Renal pelvis (tissue), 4 donors: ENCODE results near the gene GSDMA. TPM values are rescaled to one million over a fixed set of nuclear protein-coding genes. Genes with fewer than 3 reads are reported as not detected.
A peak's percentile ranks its signal among the peaks of the same experiment; 100 is the strongest.
"Not testable (repeated sequence)": the region's sequence is repeated elsewhere in the genome, so short reads cannot be mapped to it uniquely, and the experiment has no call there.

ENCODE experiments used
- DNase-seq: peaks from one replicate; pipeline ENCODE4 v3.0.0-alpha.2; 2013
- polyA plus RNA-seq, 3 donors: library from polyadenylated mRNA; unstranded; fragments of 120-200 nt; gene quantifications; one replicate each; pipeline ENCODE4 v1.2.1, GENCODE V29; 2013; ENCODE audit not compliant: insufficient read length in 3 of 3

Gene GSDMA
- polyA plus RNA-seq, 3 donors = 2.6 to 3.9 (median 2.7) TPM

- no peak for DNase-seq
Observed at GRCh38 chr17:39928858-39929645, 33.8 kb upstream of the GSDMA start.

GRCh38 chr17:39929646-39930407 lies 33.0 kb upstream of the GSDMA start:
- DNase-seq = no peak

DNA sequence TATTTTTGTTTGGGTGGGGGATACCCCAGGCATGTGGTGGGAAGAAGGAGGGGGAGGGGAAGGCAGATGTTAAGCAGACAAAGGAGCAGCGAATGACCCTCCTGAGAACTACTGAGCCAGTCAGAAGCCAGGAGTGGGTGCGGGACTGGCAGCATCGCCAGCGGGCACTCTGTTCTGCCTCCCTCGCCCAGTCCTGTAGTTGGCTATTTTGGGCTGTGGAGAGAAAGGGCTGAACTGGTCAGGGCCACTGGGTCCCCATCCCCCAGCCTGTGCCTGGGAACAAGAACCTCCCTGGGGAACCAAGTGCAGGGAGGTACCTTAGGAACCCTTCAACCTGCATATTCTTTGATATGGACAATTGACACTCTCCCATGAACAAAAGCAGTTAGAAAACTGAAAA lies 28.9 kb upstream of the GSDMA start:
- DNase-seq = no peak

DNA sequence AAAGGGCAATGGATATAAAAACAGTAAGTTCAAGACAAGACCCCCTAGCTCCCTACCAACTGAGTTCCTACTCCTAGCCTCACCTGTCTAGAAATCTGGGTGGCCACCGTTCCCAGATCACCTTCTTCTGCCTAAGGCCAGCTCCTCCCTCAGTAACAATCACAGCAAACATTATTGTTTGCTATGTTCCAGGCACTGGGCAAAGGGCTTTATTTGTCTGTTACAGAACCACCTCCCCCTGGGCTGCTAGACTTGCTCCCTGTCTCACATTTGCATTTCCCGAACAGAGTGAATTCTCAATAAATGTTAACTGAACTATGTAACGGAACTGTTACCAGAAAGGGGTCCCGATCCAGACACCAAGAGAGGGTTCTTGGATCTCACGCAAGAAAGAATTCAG lies 28.5 kb upstream of the GSDMA start:
- no peak for DNase-seq

DNA sequence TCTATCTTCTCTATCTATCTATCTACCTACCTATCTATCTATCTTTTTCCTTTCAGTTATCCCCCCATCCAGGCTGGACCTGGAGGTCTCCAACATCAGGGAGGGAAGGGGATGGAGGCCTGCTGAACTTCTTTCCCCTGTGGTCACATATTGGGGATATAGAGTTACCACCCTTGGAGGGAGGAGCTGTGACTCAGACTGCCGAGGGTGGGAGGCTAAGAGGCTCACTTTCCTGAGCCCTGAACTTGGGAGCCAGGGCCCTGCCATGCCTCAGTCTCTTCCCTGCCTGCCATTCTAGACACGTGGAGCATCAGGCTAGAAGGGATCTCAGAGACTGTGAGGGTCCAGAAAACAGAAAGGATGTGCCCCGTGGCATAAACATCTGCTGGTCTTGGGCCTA lies 26.9 kb upstream of the GSDMA start:
- no peak for DNase-seq

DNA sequence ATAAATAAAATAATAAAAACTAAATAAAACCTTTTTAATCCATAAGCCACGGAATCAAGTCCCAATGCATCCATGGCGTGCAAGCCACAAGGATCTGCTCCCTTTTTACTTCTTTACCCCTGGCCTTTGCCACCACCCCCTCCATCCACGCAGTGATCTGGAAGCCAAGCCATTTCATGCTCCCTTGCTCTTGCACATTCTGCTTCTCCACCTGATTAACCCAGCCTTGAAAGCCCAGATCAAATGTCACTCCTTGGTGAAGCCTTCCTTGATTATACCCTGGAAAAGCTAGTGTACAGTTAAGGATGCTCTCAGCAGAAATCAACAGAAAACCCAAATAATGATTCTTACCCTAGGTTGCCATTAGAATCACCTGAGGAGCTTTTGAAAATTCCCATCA lies 25.4 kb upstream of the GSDMA start:
- no peak for DNase-seq

DNA sequence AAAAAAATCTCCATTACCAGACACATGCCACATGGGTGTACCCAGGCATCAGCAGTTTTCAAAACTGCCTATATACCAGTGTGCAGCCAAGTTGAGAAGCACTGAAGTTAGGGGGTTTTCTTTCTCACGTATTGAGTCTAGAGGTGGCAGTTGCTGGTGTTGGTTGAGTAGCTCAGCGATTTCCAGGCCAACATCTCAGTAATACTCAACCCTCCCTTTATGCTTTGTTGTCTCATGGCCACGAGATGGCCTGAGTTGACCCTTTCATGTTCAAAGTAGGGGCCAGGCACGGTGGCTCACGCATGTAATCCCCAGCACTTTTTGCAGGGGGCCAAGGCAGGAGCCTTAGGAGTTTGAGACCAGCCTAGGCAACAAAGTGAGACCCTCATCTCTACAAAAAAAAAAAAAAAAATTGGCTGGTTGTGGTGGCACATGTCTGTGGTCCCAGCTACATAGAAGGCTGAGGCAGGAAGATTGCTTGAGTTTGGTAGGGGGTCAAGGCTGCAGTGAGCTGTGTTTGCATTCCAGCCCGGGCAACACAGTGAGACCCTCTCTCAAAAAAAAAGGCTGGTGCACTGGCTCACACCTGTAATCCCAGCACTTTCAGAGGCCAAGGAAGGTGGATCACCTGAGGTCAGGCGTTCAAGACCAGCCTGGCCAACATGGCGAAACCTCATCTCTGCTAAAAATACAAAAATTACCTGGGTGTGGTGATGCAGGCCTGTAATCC lies 24.5 kb upstream of the GSDMA start:
- DNase-seq = no peak

DNA sequence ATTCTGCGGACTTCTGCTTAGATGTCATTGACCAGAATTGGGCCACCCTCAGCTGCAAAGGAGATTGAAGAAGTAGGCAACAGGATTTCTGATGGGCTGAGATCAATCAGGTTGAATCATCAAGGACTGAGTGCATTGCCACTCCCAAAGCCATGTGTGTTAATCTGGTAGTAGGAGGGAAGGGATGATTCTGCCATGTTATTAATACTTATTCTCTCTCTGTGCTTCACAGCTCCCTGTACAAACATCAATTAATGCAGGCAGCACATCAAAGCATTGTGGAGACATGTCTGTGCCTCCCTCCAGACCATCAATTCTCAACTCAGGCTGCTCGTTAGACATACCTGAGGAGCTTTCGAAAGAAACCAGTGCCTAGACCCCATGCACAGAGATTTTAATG lies 23.7 kb upstream of the GSDMA start:
- DNase-seq = no peak

- peak; percentile 79 for DNase-seq
Observed at GRCh38 chr17:39939588-39940419, 23.0 kb upstream of the GSDMA start.

GRCh38 chr17:39943702-39944392 lies 19.0 kb upstream of the GSDMA start:
- no peak for DNase-seq

GRCh38 chr17:39944393-39944711 lies 18.5 kb upstream of the GSDMA start:
- DNase-seq = no peak

DNA sequence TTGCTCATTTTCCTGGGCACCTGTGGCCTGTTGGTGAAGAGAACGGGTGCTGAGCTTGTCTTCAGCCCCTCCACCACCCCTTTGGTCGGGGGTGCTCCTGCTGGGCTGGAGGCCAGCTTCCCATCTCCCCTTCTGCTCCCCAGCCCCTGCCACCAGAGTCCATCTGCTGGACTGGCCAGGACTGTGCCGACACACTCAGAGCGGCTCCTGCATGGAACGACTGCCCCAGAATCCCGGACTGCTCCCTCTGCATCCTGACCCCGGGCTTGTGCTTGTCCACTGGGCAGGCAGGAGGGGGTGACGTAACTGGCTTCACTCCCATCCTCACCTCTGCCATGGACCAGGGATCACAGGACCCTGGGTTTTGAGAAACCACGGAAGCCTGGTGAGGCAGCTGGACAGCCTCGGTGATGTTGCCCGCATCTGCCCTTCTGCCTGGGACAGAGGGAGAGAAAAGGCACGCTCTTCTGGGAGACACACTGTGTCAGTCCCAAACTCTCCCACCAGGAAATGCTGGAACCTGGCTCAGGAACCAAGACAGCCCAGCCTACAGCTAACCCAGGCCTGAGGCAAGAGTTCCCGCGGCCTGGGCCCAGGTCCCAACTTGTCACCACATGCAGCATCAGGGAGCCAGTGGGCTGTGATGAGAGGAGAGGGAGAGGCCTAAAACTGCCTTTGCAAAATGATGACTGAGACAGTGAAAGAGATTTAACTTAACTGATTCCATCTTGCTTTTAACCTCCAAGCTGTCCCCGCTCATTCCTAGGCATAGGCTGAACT lies 16.1 kb upstream of the GSDMA start:
- DNase-seq = no peak

- DNase-seq = not testable (repeated sequence)
Observed at GRCh38 chr17:39948489-39948828, 14.3 kb upstream of the GSDMA start.

DNA sequence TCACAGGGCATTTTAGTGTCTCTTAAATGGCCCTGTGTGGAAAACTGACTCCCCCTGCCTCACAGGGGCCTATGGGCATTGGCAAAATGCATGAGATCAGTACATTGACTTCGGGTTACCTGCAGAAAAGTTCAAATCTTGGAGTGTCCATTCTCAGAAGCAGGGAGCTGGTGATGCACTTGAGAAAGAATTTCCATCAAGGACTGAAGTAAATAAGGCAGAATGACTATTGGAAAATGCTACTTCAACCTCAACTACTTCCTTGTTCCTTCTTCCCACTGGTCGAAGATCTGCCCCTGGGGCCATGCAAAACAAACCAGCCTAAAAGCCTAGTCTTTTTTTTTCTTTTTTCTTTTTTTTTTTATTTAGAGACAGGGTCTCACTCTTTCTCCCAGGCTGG lies 13.8 kb upstream of the GSDMA start:
- DNase-seq = no peak

DNA sequence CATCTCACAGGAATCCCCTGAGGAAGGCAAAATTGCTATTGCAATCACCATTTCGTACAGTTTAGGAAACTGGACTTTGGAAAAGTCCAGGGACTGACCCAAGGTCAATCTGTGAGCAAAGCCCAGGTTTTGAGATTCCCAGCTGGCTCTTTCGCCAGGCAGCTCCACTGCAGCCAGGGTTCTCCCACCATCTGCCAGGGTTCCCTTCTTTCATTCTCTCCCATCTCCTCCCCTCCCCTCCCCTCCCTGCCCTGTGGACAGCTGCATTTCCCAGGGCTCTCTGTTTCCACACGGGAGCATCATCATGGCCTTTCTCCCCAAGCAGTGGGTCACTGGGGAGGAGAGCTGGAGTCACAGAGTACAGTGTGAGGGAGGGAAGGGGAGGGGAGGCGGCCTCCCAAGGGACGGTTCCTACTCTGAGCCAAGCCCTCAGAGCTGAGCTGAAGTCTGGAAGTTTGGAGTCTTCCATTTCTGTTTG lies 11.9 kb upstream of the GSDMA start:
- no peak for DNase-seq

DNA sequence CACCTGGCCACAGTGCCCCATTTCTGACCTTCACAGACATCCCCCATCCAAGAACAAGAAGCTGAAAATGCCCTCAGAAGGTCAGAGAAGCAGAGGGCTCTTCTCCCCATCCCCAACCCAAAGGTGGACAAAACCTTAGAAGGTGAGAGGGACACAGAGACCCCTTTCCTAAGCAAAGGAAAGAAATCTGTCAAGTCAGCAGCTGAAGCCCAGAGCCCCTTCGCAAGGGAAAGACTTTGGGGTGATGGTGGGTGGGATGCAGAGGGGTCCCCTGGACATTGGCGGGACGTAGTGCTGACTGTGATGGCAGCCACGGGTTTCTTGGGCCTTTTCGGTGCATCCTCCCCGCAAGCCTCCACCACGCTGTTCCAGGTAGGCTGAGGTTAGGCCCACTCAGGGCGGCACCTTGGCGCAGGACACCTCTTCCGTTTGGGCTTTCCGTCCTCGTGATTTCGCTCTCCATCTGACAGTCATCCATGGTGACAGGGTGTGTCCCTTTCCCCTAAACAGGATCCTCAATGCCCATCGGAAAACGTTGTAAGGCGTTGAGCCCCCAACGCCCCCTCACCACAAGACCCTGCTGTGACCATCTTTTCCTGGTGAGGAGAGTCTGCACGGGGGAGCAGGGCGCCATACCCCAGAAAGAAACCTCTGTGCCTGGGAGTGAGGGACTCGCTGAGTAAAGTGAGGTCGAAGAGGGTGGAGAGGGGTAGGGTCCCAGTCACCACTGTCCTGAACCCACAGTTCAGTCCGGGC lies 10.7 kb upstream of the GSDMA start:
- no peak for DNase-seq

GRCh38 chr17:39952680-39953470 lies 9.9 kb upstream of the GSDMA start:
- DNase-seq = peak; percentile 94

- no peak for DNase-seq
Observed at GRCh38 chr17:39953471-39953888, 9.3 kb upstream of the GSDMA start.

DNA sequence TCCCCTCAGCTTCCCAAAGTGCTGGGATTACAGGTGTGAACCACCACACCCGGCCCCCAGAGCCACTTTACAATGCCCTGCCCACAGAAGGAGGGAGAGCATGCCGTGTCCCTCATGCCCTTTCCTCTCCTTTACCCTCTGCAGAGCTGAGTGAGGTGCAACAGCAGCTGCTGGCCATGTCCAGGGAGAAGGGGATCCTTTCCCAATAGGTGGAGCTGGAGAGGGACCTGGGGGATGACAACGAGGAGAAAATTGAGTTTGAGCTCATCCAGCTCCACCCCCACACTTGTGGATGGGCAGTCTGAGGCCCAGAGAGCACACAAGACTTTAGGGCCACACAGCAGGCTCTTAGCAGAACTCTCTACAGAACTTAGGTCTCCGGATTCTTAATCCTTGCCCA lies 7.9 kb upstream of the GSDMA start:
- DNase-seq = no peak
